Stimulated activated CD4-positive, alpha-beta T cell treated with anti-CD3 and anti-CD28 coated beads, Interleukin-4, amount 100 ng/mL, for 48 hours (primary cell): ENCODE results near the gene GREB1L.
"Not testable (repeated sequence)": the region's sequence is repeated elsewhere in the genome, so short reads cannot be mapped to it uniquely, and the experiment has no call there.

Experiments used
- DNase-seq, 2 donors: peaks; one replicate each; pipeline ENCODE4 v3.0.0-alpha.2; 2020; ENCODE audit warnings: low read depth in 2 of 2

The GREB1L gene

GRCh38 chr18:21262979-21263378, 20.9 kb downstream of the GREB1L start:
- DNase-seq: no peak

DNA sequence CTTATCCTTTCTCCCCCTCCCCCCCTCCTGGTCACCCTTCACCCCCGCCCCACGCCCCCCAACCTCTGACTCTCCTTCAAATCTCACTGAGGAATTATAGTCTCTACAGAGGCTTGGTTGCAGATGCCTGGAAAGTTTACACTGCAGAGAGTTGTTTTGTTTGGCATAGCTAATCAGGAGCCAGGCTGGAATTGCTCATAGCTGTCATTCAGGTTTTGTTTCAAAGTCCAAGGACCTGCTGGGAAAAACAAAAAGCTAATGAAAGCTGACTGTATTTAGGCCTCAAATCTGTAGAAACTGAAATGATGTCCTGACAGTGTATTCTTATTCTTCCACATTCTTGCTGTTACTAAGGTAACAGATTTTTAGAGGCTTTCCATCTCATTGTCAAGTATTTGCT, 22.6 kb downstream of the GREB1L start:
- DNase-seq: no peak

GRCh38 chr18:21265971-21266673, 24.1 kb downstream of the GREB1L start:
- DNase-seq: no peak

DNA sequence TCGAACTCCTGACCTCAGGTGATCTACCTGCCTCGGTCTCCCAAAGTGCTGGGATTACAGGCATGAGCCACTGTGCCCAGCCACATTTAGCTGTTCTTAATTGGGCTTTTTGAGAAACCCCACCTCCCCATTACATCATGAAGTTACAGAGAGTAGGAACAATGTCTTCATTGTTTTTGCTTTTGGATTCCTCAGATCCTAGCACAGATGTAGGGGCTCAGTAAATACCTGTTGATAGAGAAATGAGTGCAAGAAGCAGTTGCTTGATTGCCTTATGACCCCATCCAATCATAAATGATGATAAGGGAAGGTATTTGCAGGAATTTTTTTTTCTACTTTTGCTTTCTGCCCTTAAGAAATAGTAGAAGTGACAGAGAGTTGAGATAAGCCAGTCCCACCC, 25.4 kb downstream of the GREB1L start:
- no peak for DNase-seq

DNA sequence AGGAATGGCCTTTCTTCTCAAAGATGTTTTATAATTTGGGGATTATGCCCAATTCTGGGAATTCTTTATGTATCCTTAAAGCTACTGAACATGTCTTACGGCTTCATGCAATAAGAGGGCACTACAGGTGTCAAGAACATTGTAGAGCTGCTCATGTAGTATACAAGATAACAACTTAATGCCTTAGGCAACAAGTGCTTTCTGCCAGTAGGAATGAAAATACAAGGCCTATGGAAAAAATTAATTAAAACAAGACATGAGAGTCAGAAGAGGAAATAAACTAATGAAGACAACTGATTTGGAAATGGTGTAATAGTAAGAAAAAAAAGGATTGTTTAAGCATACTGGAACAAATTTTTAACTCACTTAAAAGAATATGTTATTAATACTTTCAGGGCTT, 27.3 kb downstream of the GREB1L start:
- DNase-seq: no peak

DNA sequence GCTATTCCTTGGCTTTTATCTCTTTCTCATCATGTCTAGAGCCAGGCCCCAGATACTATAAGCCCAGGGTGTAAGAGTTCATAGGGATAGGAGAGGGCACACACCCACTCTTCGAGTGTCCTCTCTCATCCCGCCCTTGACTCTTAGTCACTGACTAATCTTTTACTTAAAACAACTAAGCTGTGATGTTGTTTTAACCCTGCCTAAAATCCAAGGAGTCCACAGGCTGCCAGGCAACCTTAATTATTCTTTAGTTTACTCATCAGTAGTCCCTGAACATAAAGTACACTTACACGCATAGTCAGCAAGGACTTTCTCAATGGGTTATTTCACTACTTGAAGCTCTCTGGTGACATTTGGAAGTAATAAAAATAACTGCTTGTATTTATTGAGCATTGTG, 28.4 kb downstream of the GREB1L start:
- DNase-seq: no peak

GRCh38 chr18:21272016-21272579, 30.1 kb downstream of the GREB1L start:
- DNase-seq: no peak

GRCh38 chr18:21273568-21273967, 31.5 kb downstream of the GREB1L start:
- DNase-seq: no peak

DNA sequence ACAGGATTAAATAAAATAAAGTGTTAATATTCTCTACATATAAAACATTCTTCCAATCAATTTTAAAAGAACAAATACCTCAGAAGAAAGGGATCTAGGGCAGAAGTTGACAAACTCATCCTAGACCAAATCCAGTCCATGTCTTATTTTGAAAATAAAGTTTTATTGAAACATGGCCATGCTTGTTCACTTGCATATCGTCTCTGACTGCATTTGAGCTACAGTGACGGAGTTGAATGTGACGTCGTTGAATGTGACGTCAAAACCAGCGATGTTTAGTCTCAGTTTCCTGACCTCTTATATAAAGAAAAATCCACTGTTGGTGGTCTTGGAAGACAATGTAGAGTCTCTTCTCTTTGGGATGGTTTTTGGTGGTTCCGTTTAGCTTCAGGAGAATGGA, 33.6 kb downstream of the GREB1L start:
- DNase-seq: no peak

- DNase-seq: no peak
Measured at GRCh38 chr18:21277578-21277977, 35.5 kb downstream of the GREB1L start.

DNA sequence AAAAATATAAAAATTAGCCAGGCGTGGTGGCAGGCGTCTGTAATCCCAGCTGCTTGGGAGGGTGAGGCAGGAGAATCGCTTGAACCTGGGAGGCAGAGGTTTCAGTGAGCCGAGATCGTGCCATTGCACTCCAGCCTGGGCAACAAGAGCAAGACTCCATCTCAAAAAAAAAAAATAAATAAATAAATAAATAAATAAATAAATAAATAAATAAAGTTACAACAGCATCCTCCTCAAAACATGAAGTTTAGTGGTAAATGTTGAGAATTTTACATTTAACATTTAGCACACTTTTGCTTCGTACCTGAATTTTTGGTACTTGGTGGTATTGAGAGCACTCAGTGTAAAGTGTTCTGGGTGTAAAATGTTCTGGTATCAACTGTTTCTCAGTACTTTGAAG, 36.2 kb downstream of the GREB1L start:
- not testable (repeated sequence) for DNase-seq

GRCh38 chr18:21281603-21282002, 39.6 kb downstream of the GREB1L start:
- no peak for DNase-seq

GRCh38 chr18:21284540-21284939, 42.5 kb downstream of the GREB1L start:
- DNase-seq: no peak

DNA sequence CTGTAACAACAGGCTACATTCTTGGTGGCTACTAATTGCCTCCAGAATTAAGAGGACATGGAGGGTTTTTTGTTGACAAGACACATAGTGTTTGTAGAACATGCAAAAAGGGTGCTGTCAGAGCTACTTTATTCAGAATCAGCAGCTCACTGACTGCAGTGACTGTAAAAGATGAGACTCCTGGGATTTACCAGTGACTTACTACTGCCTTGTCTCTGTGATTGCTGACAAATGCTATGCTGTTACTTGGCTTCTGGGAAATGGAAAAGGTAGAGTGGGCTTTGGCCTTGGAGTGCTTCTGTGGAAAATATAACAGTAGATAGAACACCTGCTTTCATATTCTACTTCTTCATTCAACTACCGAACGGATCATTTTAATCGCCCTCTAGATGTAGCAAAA, 47.8 kb downstream of the GREB1L start:
- no peak for DNase-seq

DNA sequence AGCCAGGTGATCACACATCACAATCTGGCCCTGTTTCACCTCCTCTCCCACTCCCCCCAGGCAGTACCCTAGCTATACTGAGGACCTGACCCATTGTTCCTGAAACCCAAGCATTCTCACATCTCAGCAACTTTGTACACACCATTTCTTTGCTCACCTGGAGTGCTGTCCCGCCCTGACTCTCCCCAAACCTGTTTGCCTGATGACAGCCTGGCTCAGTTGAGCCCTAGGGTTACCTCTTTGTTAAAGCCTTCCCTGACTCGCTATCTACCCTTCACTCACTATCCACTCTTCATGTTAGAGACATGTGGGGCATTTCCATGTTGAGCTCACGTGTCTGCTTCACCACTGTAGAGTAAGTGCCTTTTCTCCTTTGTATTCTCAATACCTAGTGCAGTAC, 49.1 kb downstream of the GREB1L start:
- no peak for DNase-seq

DNA sequence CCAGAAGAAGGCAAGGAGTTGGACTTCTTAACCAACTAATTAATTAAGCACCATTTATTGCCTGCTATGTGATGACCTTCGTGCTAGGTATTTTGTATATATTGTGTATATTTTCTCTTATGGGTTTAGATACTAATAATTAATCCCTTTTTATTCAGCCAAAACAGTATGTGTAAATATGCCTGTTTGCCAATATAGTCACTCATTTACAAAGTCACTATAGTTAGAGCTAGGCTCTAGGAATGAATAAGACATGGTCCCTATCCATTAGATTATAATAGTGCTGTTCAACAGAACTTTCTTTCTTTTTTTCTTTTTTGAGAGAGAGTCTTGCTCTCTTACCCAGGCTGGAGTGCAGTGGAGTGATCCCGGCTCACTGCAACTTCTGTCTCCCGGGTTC, 51.4 kb downstream of the GREB1L start:
- DNase-seq: no peak

- DNase-seq: no peak
Measured at GRCh38 chr18:21295101-21295500, 53.1 kb downstream of the GREB1L start.

- no peak for DNase-seq
Measured at GRCh38 chr18:21296045-21296444, 54.0 kb downstream of the GREB1L start.

DNA sequence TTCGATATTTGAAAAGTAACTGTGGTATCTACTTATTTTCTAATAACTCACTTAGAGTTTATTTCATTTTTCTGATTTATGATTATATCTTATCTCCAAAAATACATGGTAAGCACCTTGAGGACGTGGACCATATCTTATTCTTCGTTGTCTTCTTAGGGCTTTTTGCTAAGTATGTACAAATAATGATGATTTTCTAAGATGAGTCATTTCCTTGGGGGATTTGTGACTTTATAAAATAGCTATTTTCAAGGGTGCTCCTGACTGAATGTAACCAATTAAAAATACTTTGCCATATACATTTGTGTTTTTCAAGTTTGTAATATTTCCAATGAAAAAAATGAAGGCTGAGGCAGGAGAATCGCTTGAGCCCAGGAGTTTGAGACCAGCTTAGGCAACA, 56.3 kb downstream of the GREB1L start:
- no peak for DNase-seq

- no peak for DNase-seq
Measured at GRCh38 chr18:21300035-21300907, 58.2 kb downstream of the GREB1L start.

- no peak for DNase-seq
Measured at GRCh38 chr18:21300908-21301200, 58.8 kb downstream of the GREB1L start.

DNA sequence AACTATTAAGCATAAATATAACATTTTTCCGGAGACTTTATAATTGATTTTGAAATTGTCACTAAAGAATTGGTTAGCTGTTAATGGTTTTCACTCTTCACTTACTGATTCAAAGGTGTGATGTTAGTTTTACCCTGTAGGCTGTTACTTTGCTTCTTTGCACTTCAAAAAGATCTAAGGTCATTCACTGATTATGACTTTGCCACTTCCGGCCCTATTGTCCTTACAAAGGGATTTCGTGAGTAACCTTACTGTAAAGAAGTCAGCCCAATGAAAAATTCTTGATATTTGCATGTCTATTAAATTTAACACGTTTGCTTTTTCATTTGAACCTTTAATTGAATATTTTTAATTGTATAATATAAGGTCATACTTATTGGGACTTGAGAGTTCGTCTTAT, 61.4 kb downstream of the GREB1L start:
- no peak for DNase-seq

DNA sequence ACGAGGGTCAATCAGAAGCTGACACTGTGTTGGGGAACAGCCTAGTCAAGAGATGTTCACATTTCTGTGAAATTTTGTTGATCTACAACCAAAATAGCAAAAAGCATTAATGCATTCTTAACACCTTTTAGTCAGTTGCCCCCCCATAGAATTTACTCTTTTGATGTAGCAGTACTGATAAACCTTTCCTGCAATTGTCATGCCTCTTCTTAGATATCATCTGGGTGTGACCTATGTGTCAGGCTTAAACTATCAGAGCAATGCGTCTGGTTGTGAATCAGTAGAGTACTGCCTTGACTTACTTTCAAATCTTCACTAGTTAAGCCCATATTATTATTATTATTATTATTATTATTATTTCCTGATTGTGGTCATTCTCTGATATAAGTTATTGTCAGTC, 61.9 kb downstream of the GREB1L start:
- no peak for DNase-seq
